ENCODE data around the gene RETREG3. TPM values are rescaled to one million over a fixed set of nuclear protein-coding genes. Genes with fewer than 3 reads are reported as not detected.

Gene RETREG3
- polyA plus RNA-seq, 1 donor from 2014 or later, result 34.6 TPM

DNA sequence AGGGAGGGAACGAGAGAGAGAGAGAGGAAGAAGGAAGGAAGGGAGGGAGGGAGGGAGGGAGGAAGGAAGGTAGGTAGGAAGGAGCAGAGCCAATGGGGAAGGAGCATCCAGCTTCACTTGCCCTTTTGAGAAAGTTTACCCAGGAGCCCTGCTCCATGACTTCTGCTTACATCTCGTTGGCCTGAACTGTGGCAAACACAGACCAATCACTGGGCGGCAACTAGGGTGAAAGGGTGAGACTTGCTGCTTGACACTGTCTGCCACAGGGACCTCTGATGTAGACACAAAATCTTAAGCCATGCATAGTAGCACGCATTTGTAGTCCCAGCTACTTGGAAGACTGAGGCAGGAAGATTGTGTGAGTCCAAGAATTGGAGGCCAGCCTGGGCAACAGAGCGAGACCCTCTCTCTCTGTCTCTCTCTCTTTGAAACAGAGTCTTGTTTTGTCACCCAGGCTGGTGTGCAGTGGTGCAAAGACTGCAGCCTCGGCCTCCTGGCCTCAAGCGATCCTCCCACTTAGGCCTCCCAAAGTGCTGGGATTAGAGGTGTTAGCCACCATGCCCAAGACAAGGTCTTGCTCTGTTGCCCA, 30.4 kb upstream of the RETREG3 start:
- TF ChIP-seq MXI1 (conservative IDR thresholded peaks at IDR 0.05; ENCODE audit: poor library complexity, severe bottlenecking) (no peak), POLR2AphosphoS5 (IDR thresholded peaks at IDR 0.05) (no peak), RAD21 (conservative IDR thresholded peaks at IDR 0.05) (no peak)
- TF ChIP-seq, protein P1, sequence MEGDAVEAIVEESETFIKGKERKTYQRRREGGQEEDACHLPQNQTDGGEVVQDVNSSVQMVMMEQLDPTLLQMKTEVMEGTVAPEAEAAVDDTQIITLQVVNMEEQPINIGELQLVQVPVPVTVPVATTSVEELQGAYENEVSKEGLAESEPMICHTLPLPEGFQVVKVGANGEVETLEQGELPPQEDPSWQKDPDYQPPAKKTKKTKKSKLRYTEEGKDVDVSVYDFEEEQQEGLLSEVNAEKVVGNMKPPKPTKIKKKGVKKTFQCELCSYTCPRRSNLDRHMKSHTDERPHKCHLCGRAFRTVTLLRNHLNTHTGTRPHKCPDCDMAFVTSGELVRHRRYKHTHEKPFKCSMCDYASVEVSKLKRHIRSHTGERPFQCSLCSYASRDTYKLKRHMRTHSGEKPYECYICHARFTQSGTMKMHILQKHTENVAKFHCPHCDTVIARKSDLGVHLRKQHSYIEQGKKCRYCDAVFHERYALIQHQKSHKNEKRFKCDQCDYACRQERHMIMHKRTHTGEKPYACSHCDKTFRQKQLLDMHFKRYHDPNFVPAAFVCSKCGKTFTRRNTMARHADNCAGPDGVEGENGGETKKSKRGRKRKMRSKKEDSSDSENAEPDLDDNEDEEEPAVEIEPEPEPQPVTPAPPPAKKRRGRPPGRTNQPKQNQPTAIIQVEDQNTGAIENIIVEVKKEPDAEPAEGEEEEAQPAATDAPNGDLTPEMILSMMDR (IDR thresholded peaks at IDR 0.05; ENCODE audit: poor library complexity, severe bottlenecking), result no peak
- TF ChIP-seq, protein P2, sequence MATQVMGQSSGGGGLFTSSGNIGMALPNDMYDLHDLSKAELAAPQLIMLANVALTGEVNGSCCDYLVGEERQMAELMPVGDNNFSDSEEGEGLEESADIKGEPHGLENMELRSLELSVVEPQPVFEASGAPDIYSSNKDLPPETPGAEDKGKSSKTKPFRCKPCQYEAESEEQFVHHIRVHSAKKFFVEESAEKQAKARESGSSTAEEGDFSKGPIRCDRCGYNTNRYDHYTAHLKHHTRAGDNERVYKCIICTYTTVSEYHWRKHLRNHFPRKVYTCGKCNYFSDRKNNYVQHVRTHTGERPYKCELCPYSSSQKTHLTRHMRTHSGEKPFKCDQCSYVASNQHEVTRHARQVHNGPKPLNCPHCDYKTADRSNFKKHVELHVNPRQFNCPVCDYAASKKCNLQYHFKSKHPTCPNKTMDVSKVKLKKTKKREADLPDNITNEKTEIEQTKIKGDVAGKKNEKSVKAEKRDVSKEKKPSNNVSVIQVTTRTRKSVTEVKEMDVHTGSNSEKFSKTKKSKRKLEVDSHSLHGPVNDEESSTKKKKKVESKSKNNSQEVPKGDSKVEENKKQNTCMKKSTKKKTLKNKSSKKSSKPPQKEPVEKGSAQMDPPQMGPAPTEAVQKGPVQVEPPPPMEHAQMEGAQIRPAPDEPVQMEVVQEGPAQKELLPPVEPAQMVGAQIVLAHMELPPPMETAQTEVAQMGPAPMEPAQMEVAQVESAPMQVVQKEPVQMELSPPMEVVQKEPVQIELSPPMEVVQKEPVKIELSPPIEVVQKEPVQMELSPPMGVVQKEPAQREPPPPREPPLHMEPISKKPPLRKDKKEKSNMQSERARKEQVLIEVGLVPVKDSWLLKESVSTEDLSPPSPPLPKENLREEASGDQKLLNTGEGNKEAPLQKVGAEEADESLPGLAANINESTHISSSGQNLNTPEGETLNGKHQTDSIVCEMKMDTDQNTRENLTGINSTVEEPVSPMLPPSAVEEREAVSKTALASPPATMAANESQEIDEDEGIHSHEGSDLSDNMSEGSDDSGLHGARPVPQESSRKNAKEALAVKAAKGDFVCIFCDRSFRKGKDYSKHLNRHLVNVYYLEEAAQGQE (IDR thresholded peaks at IDR 0.05; ENCODE audit: borderline replicate concordance), result no peak
- Histone ChIP-seq H3K4me3 (ENCODE audit: low read length) (no peak overlapping the region), H3K27me3 (ENCODE audit: insufficient read depth, low read depth, low read length) (no peaks in the 10 kb centered on the region), H4K20me1 (ENCODE audit: insufficient read depth) (no peaks in the 10 kb centered on the region), H3K9me2 (ENCODE audit: insufficient read depth, low read length) (no peaks in the 10 kb centered on the region), H2AFZ (ENCODE audit: low read depth, low read length) (no peak overlapping the region), H3K79me2 (replicated peaks; ENCODE audit: insufficient read depth, low read length) (no peaks in the 10 kb centered on the region), H3F3A (ENCODE audit: insufficient read depth, low read length, poor library complexity, severe bottlenecking) (no peaks in the 10 kb centered on the region), H3K4me2 (ENCODE audit: low read length) (no peak overlapping the region), H3K9me3 (ENCODE audit: low read length) (no peaks in the 10 kb centered on the region), H3K9ac (ENCODE audit: low read length) (no peak overlapping the region), H3K27ac (ENCODE audit: low read length) (no peak overlapping the region), H3K36me3 (ENCODE audit: insufficient read depth, low read length) (no peaks in the 10 kb centered on the region)

DNA sequence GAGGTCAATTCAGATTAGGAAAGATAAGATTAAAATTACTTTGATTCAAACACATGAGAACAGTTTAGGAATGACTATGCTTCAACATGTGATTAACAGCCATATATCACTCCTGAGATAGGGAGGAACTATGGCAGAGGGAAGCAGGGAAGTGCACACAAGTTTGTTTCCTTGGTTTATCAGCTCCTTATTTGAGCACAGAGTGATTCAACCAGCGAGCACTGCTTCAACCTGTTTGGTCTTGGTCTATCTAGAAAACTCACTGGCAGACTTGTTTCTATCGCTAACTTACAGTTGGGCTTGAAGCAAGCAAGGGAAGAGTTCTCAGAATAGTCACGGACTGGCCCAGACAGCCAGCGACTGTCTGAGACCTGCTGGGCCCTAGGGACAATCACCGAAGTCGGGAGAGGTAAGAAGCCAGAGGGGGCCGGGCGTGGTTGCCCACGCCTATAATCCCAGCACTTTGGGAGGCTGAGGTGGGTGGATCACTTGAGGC, 23.8 kb upstream of the RETREG3 start:
- H3K9ac ChIP-seq (ENCODE audit: low read length), result no peak overlapping the region
- H3K27me3 ChIP-seq (ENCODE audit: insufficient read depth, low read depth, low read length), result no peaks in the 10 kb centered on the region
- no peak overlapping the region for H3K27ac ChIP-seq (ENCODE audit: low read length)
- no peak overlapping the region for H3K4me2 ChIP-seq (ENCODE audit: low read length)
- no peak overlapping the region for H3K4me3 ChIP-seq (ENCODE audit: low read length)
- H3K9me3 ChIP-seq (ENCODE audit: low read length), result no peaks in the 10 kb centered on the region
- no peaks in the 10 kb centered on the region for H4K20me1 ChIP-seq (ENCODE audit: insufficient read depth)
- no peaks in the 10 kb centered on the region for H3K79me2 ChIP-seq (replicated peaks; ENCODE audit: insufficient read depth, low read length)
- H3F3A ChIP-seq (ENCODE audit: insufficient read depth, low read length, poor library complexity, severe bottlenecking), result no peaks in the 10 kb centered on the region
- TF ChIP-seq MXI1 (conservative IDR thresholded peaks at IDR 0.05; ENCODE audit: poor library complexity, severe bottlenecking) (no peak), RAD21 (conservative IDR thresholded peaks at IDR 0.05) (no peak)
- TF ChIP-seq, protein P1 (IDR thresholded peaks at IDR 0.05; ENCODE audit: poor library complexity, severe bottlenecking), result no peak
- TF ChIP-seq, protein P2 (IDR thresholded peaks at IDR 0.05; ENCODE audit: borderline replicate concordance), result no peak
- no peaks in the 10 kb centered on the region for H3K9me2 ChIP-seq (ENCODE audit: insufficient read depth, low read length)
- no peak overlapping the region for H2AFZ ChIP-seq (ENCODE audit: low read depth, low read length)
- H3K36me3 ChIP-seq (ENCODE audit: insufficient read depth, low read length), result no peaks in the 10 kb centered on the region

Measured in neural cell (in vitro differentiated cells).